Liver (tissue), 3 donors: ENCODE results near the gene AP3B1.

Experiments
- ATF3 ChIP-seq: IDR thresholded peaks from 2 replicates; pipeline ENCODE4 v1.6.1; 2016; ENCODE audit warnings: antibody characterized with exemption
- CTCF ChIP-seq: fragments of 150-350 bp; IDR thresholded peaks from 2 replicates; pipeline ENCODE4 v1.5.1; 2017; ENCODE audit warnings: improper control_type of control experiment, low read depth, low read length; ENCODE audit not compliant: missing input control
- GABPA ChIP-seq, 2 donors: IDR thresholded peaks in 1 of 2; conservative IDR thresholded peaks in 1 of 2; 2 replicates each; pipeline ENCODE4 v1.6.1; 2016; ENCODE audit warnings: antibody characterized with exemption in 2 of 2, mild to moderate bottlenecking in 1 of 2, moderate library complexity in 1 of 2
- HNF4A ChIP-seq, 2 donors: conservative IDR thresholded peaks; 2 replicates each; pipeline ENCODE4 v1.6.1; 2016; ENCODE audit warnings: antibody characterized with exemption in 2 of 2, mild to moderate bottlenecking in 2 of 2
- JUND ChIP-seq, 2 donors: IDR thresholded peaks; 2 replicates each; pipeline ENCODE4 v1.6.1; 2016; ENCODE audit warnings: antibody characterized with exemption in 2 of 2
- NR2F2 ChIP-seq: IDR thresholded peaks from 2 replicates; pipeline ENCODE4 v1.6.1; 2016; ENCODE audit warnings: antibody characterized with exemption
- REST ChIP-seq: IDR thresholded peaks from 2 replicates; pipeline ENCODE4 v1.6.1; 2016; ENCODE audit warnings: antibody characterized with exemption, mild to moderate bottlenecking
- RXRA ChIP-seq, 2 donors: IDR thresholded peaks; 2 replicates each; pipeline ENCODE4 v1.6.1; 2017 to 2018; ENCODE audit warnings: antibody characterized with exemption in 2 of 2, mild to moderate bottlenecking in 1 of 2
- TAF1 ChIP-seq: conservative IDR thresholded peaks from 2 replicates; pipeline ENCODE4 v1.6.1; 2016; ENCODE audit warnings: antibody characterized with exemption, mild to moderate bottlenecking
- YY1 ChIP-seq: IDR thresholded peaks from 2 replicates; pipeline ENCODE4 v1.6.1; 2016; ENCODE audit warnings: antibody characterized with exemption, mild to moderate bottlenecking
- ZBTB33 ChIP-seq: IDR thresholded peaks from 2 replicates; pipeline ENCODE4 v1.6.1; 2016; ENCODE audit warnings: antibody characterized with exemption
- TF ChIP-seq, protein P1 (sequence below): IDR thresholded peaks from 2 replicates; pipeline ENCODE4 v1.6.1; 2016; ENCODE audit warnings: antibody characterized with exemption
- donor health status: healthy.
- donor health status: healthy.

GRCh38 chr5:78129597-78129996 lies 164.9 kb downstream of the AP3B1 start:
- no peak for TF ChIP-seq CTCF
- TF ChIP-seq YY1: no peak
- TF ChIP-seq HNF4A (conservative IDR thresholded peaks at IDR 0.05): no peak
- TF ChIP-seq JUND (IDR thresholded peaks at IDR 0.05): no peak
- TF ChIP-seq NR2F2: no peak
- TF ChIP-seq REST: no peak
- TF ChIP-seq TAF1: no peak
- TF ChIP-seq RXRA (IDR thresholded peaks at IDR 0.05): no peak
- TF ChIP-seq ATF3: no peak
- TF ChIP-seq ZBTB33: no peak
- TF ChIP-seq, protein P1, sequence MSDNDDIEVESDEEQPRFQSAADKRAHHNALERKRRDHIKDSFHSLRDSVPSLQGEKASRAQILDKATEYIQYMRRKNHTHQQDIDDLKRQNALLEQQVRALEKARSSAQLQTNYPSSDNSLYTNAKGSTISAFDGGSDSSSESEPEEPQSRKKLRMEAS: no peak
- no peak for TF ChIP-seq GABPA (IDR thresholded peaks at IDR 0.05 in 1 of 2, conservative IDR thresholded peaks at IDR 0.05 in 1 of 2)
